DMS153 (cell line): ENCODE results near the gene B3GLCT.

ENCODE experiments used
- DNase-seq: peaks from one replicate; lab custom pipeline; 2025; lab: John Stamatoyannopoulos, UW

B3GLCT gene

GRCh38 chr13:31350560-31350959 is 150.8 kb downstream of the B3GLCT start:
- DNase-seq = no peak

- no peak for DNase-seq
Observed at GRCh38 chr13:31351376-31351775, 151.6 kb downstream of the B3GLCT start.

DNA sequence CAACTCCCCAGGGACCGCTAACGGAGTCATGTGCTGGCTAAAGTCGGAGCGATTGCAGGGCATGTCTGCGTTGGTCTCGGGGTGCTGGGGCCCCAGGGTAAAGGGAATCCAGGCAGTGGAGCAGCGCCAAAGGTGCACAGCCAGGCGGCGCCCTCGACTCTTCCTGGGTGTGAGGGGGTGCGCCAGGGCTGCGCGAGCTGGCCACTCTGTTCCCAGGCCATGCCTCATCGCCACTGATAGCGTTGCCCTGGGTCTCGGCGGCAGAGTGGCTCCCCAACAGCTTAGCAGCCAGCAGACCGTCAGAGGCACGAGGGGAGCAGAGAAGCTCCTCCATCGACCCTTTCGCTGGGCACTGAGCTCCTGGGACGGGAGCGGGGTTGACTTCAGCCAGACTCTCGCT is 152.7 kb downstream of the B3GLCT start:
- DNase-seq = no peak

DNA sequence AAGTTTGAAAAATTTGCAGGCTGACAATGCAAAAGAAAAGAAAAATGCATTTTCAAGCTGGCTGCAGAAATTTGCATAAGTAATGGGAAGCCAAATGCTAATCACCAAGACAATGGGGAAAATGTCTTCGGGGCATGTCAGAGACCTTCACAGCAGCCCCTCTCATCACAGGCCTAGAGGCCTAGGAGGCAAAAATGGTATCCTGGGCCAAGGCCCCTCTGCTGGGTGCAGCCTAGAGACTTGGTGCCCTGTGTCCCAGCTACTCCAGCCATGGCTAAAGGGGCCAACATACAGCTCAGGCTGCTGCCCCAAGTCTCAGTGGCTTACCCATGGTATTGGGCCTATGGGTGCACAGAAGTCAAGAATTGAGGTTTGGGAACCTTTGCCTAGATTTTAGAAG is 155.2 kb downstream of the B3GLCT start:
- DNase-seq = no peak

DNA sequence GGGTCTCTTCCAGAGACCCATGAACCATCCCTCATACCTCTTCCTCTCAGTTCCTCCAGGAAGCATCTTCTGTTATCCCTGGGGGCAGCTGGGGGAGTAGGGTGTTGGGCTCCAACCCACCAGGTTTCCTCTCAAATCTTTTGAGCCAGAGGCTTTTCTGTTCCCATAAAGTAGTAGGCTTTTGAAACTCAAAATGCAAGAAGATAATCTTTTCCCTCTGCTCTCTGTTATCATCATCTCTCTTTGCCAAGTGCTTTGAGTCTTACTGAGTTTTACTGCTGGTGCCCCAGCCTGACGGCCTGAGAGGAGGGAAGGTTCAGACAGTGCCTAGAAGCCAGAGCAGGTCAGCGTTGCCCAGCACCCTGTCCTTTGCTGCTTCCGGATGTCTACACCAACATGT is 157.2 kb downstream of the B3GLCT start:
- DNase-seq = no peak

GRCh38 chr13:31357581-31357980 is 157.8 kb downstream of the B3GLCT start:
- DNase-seq = no peak

DNA sequence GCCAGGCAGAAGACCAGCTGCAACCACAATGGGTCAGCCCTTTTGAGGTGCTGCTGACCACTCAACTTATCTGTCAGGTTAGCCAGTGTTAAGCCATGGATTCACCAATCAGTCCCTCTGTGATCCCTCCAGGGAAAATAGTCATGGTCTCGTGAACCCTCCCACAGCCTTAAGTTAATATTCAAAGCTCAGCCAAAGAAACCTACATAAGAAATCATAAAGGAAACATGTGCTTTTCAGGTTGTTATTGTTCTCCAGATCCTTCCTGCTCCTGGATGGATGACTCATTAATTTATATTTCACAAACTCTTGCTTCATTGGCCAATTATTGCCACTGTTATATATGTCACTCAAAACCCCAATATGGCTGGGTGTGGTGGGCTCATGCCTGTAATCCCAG is 161.9 kb downstream of the B3GLCT start:
- DNase-seq = no peak

- DNase-seq = no peak
Observed at GRCh38 chr13:31365630-31366029, 165.9 kb downstream of the B3GLCT start.

GRCh38 chr13:31367410-31367809 is 167.6 kb downstream of the B3GLCT start:
- DNase-seq = no peak

- DNase-seq = no peak
Observed at GRCh38 chr13:31369213-31369612, 169.4 kb downstream of the B3GLCT start.

DNA sequence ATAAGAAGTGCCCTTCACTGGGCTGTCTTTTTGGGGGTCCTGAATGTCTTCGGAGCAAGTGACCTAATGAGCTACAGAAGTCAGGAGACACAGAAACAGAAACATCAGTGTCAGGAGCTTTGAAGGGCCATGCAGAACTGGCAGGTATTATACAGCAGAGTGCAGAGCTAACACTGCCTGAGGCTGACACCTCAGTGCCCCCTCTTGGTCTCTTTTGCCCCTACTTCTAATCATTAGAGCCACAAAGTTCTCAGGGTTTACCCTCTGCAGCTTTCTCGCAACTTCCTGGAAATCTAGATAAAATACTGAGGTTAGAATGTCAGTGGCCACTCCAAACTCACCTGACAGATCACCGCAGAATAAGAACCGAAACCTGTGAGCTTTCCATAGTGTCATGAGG is 172.7 kb downstream of the B3GLCT start:
- no peak for DNase-seq

GRCh38 chr13:31374682-31375081 is 174.9 kb downstream of the B3GLCT start:
- no peak for DNase-seq

- no peak for DNase-seq
Observed at GRCh38 chr13:31377946-31378345, 178.2 kb downstream of the B3GLCT start.

DNA sequence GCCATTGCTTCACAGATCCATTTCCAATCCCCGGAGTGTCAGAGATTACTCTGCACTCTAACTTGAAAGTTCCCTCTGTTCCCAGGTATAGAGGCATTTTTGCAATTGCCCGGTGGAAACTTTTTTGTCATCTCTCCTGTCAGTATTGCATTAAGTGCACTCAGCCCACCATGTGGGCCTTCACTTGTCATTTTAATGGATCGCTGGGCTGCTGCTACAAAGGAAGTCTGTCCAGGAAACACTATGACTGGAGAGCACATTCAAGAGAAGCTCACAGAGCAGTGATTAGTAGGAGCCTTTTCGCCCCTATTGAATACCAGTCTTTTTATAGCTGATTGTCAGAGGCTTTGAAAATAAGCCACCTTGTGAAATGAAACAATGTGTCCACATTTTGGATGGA is 180.9 kb downstream of the B3GLCT start:
- no peak for DNase-seq
